Kidney epithelial cell (primary cell): ENCODE results near the gene SEMA6C. TPM values are rescaled to one million over a fixed set of nuclear protein-coding genes. Genes with fewer than 3 reads are reported as not detected.
"Not testable (repeated sequence)": the region's sequence is repeated elsewhere in the genome, so short reads cannot be mapped to it uniquely, and the experiment has no call there.

Experiments used
- DNase-seq: peaks from one replicate; pipeline ENCODE4 v3.0.0-alpha.2; 2010; ENCODE audit warnings: low read depth
- H3K27me3 ChIP-seq: 2 replicates; pipeline ENCODE4 v1.6.0; 2011; ENCODE audit warnings: low read length; ENCODE audit not compliant: control insufficient read depth, insufficient read depth
- H3K36me3 ChIP-seq: 2 replicates; pipeline ENCODE4 v1.5.1; 2011; ENCODE audit warnings: low read length; ENCODE audit not compliant: control insufficient read depth, insufficient read depth
- H3K4me3 ChIP-seq: 2 replicates; pipeline ENCODE4 v1.5.1; 2011; ENCODE audit warnings: low read depth, mild to moderate bottlenecking, control low read depth, low read length
- CTCF ChIP-seq: IDR thresholded peaks from 2 replicates; pipeline ENCODE4 v1.5.1; 2011; ENCODE audit warnings: mild to moderate bottlenecking, moderate library complexity, low read length, control low read depth, inconsistent platforms; ENCODE audit not compliant: insufficient read depth, poor library complexity, severe bottlenecking
- total RNA-seq: library from RNA; depleted of rRNA; stranded (reverse); fragments of >200 nt; gene quantifications from 2 replicates; pipeline ENCODE4 v1.2.3, GENCODE V29; 2015

Gene SEMA6C
- total RNA-seq, 1 donor from 2014 or later, result 6.9 TPM

- no peak for DNase-seq
- Histone ChIP-seq H3K4me3 (peak within 1 kb of the TSS; percentile 91), H3K27me3 (no peaks in the 10 kb centered on the region), H3K36me3 (no peaks in the 10 kb centered on the region)
- no peak for TF ChIP-seq CTCF
Observed at GRCh38 chr1:151189637-151190445, 43.4 kb upstream of the SEMA6C start, which contains the start of gene VPS72. Gene VPS72, minus strand, starts transcription at chr1:151190197. Its CDS starts 76 bp downstream, at chr1:151190121.

GRCh38 chr1:151188667-151189066 lies 42.2 kb upstream of the SEMA6C start:
- not testable (repeated sequence) for H3K27me3 ChIP-seq

GRCh38 chr1:151187205-151187604 lies 40.8 kb upstream of the SEMA6C start:
- H3K36me3 ChIP-seq, result peaks cover 2% of the 10 kb centered on the region
- no peak for DNase-seq
- no peak overlapping the region for H3K4me3 ChIP-seq
- H3K27me3 ChIP-seq, result no peaks in the 10 kb centered on the region
- TF ChIP-seq CTCF, result no peak

More at GRCh38 chr1:151188667-151189066, 42.2 kb upstream of the SEMA6C start:
- H3K4me3 ChIP-seq, result peak overlapping the region; percentile 91
- not testable (repeated sequence) for DNase-seq, H3K36me3 ChIP-seq

- no peaks in the 10 kb centered on the region for H3K27me3 ChIP-seq
- H3K36me3 ChIP-seq, result peaks cover 2% of the 10 kb centered on the region
- no peak for DNase-seq
- H3K4me3 ChIP-seq, result no peak overlapping the region
- no peak for TF ChIP-seq CTCF
Observed at GRCh38 chr1:151184211-151184610, 37.8 kb upstream of the SEMA6C start.

- Histone ChIP-seq H3K27me3 (no peaks in the 10 kb centered on the region), H3K36me3 (peaks cover 1% of the 10 kb centered on the region), H3K4me3 (no peak overlapping the region)
- no peak for DNase-seq
- TF ChIP-seq CTCF, result no peak
Observed at GRCh38 chr1:151176514-151177045, 30.1 kb upstream of the SEMA6C start.

- no peak within 1 kb of the TSS for H3K4me3 ChIP-seq
- peaks cover 1% of the 10 kb centered on the region for H3K36me3 ChIP-seq
- no peaks in the 10 kb centered on the region for H3K27me3 ChIP-seq
- peak; percentile 69 for TF ChIP-seq CTCF
- no peak for DNase-seq
Observed at GRCh38 chr1:151175863-151176262, 29.4 kb upstream of the SEMA6C start, which contains the start of gene TMOD4. Gene TMOD4, minus strand, starts transcription at chr1:151175981. Its CDS starts 1,106 bp downstream, at chr1:151174875.
